Activated B cell treated with CpG ODN at 0.5 μM for 24 hours (primary cell): ENCODE results near the gene SNRPA1. TPM values are rescaled to one million over a fixed set of nuclear protein-coding genes. Genes with fewer than 3 reads are reported as not detected.
"Not testable (repeated sequence)": the region's sequence is repeated elsewhere in the genome, so short reads cannot be mapped to it uniquely, and the experiment has no call there.

Experiments
- ATAC-seq: fragments of 200-7000 bp; cut with Tn5 transposase; one replicate; pipeline ENCODE4 v1.10.0; 2021; ENCODE audit warnings: low read depth, mild to moderate bottlenecking, moderate library complexity
- CTCF ChIA-PET: fragments of 350-600 bp; sonication (Branson Sonifier 250); formaldehyde crosslinking; loops from one replicate; lab custom pipeline; 2021; ENCODE audit warnings: antibody characterized with exemption; lab: Charles Lee
- POLR2A ChIA-PET: fragments of 350-600 bp; sonication (Branson Sonifier 250); formaldehyde crosslinking; loops from one replicate; lab custom pipeline; 2021; ENCODE audit warnings: antibody characterized with exemption; lab: Charles Lee
- DNase-seq: peaks from one replicate; pipeline ENCODE4 v3.0.0; 2022
- H3K27ac Mint-ChIP-seq: one replicate; pipeline ENCODE4 v1.8.0; 2020; ENCODE audit warnings: mixed read lengths
- H3K27me3 Mint-ChIP-seq: one replicate; pipeline ENCODE4 v1.8.0; 2021; ENCODE audit warnings: mixed read lengths
- H3K36me3 Mint-ChIP-seq: one replicate; pipeline ENCODE4 v1.8.0; 2021; ENCODE audit warnings: low read depth, mixed read lengths
- H3K4me1 Mint-ChIP-seq: one replicate; pipeline ENCODE4 v1.8.0; 2021; ENCODE audit warnings: mixed read lengths
- H3K4me3 Mint-ChIP-seq: one replicate; pipeline ENCODE4 v1.8.0; 2020; ENCODE audit warnings: mild to moderate bottlenecking, mixed read lengths
- H3K9me3 Mint-ChIP-seq: one replicate; pipeline ENCODE4 v1.8.0; 2020; ENCODE audit warnings: mixed read lengths
- CTCF ChIP-seq: fragments of 200-600 bp; IDR thresholded peaks from one replicate; pipeline ENCODE4 v1.8.0; 2022; ENCODE audit warnings: antibody characterized with exemption, mild to moderate bottlenecking
- intact Hi-C: fragments of 100-400 bp; cut with micrococcal nuclease; formaldehyde crosslinking; loops from one replicate; pipeline ENCODE4 v1.15.1; 2024
- total RNA-seq: library from RNA; stranded (reverse); gene quantifications from 2 replicates; pipeline ENCODE4 v1.2.3, GENCODE V29; 2022

The SNRPA1 gene
- total RNA-seq, 1 donor from 2014 or later: 122 TPM

- Mint-ChIP-seq H3K9me3 (no peaks in the 10 kb centered on the region), H3K36me3 (peaks cover 50% of the 10 kb centered on the region), H3K27ac (peak overlapping the region; percentile 95), H3K4me1 (peaks cover 50% of the 10 kb centered on the region), H3K27me3 (no peaks in the 10 kb centered on the region), H3K4me3 (peak overlapping the region; percentile 97)
- TF ChIP-seq CTCF: no peak
- POLR2A ChIA-PET: interaction anchor here (0.7 to 1.4 kb wide), 6 partner anchors 11 to 373 kb away, joined by 3 to 9 read pairs (median 4); partner anchors contain the start of gene TM2D3
- DNase-seq (no peak), ATAC-seq (no peak)
- intact Hi-C loops: loop anchor here (10.0 kb wide), 1 partner anchor 1368 kb away; no protein-coding TSS in a partner anchor
- CTCF ChIA-PET: interaction anchor here (1.1 to 5.9 kb wide), 3 partner anchors 208 to 348 kb away, joined by 3 to 42 read pairs (median 4); no protein-coding TSS in a partner anchor
These were observed 1.9 kb downstream of the SNRPA1 start for GRCh38 chr15:101293122-101293521.

- TF ChIP-seq CTCF: no peak
- no peaks in the 10 kb centered on the region for H3K9me3 Mint-ChIP-seq
- no peak overlapping the region for H3K4me3 Mint-ChIP-seq
- peaks cover 73% of the 10 kb centered on the region for H3K36me3 Mint-ChIP-seq
- H3K27ac Mint-ChIP-seq: no peak overlapping the region
- intact Hi-C loops: loop anchor here (1.0 to 5.0 kb wide), 2 partner anchors 168 to 352 kb away; no protein-coding TSS in a partner anchor
- peak; percentile 40 for ATAC-seq
- H3K4me1 Mint-ChIP-seq: peaks cover 42% of the 10 kb centered on the region
- no peak for DNase-seq
- no peaks in the 10 kb centered on the region for H3K27me3 Mint-ChIP-seq
- POLR2A ChIA-PET: interaction anchor here (1.4 to 1.5 kb wide), 2 partner anchors 10 to 366 kb away, joined by 4 read pairs; no protein-coding TSS in a partner anchor
- CTCF ChIA-PET: interaction anchor here (0.8 to 5.9 kb wide), 9 partner anchors 9 to 452 kb away, joined by 3 to 42 read pairs (median 4); partner anchors contain the start of gene CHSY1
These were observed 6.0 kb downstream of the SNRPA1 start for GRCh38 chr15:101288905-101289513.

DNA sequence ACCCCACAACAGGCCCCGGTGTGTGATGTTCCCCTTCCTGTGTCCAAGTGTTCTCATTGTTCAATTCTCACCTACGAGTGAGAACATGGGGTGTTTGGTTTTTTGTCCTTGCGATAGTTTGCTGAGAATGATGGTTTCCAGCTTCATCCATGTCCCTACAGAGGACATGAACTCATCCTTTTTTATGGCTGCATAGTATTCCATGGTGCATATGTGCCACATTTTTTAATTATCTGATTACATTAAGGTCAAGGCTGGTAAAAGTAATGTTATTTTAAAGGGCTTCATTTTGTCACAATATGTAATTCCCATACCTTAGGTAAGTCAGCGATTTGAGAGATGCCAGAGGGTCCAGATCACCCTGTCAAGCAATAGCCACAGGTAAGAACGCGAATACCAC is 7.7 kb downstream of the SNRPA1 start:
- H3K27me3 Mint-ChIP-seq, H3K9me3 Mint-ChIP-seq, POLR2A ChIA-PET, H3K4me3 Mint-ChIP-seq, H3K27ac Mint-ChIP-seq, DNase-seq, ATAC-seq: not testable (repeated sequence)
- H3K4me1 Mint-ChIP-seq: peaks cover 29% of the 10 kb centered on the region
- H3K36me3 Mint-ChIP-seq: peaks cover 79% of the 10 kb centered on the region
- CTCF ChIA-PET: interaction anchor here (0.6 to 5.9 kb wide), 3 partner anchors 11 to 428 kb away, joined by 3 to 42 read pairs (median 3); no protein-coding TSS in a partner anchor
- intact Hi-C loops: loop anchor here (5.0 kb wide), 1 partner anchor 170 kb away; no protein-coding TSS in a partner anchor

DNA sequence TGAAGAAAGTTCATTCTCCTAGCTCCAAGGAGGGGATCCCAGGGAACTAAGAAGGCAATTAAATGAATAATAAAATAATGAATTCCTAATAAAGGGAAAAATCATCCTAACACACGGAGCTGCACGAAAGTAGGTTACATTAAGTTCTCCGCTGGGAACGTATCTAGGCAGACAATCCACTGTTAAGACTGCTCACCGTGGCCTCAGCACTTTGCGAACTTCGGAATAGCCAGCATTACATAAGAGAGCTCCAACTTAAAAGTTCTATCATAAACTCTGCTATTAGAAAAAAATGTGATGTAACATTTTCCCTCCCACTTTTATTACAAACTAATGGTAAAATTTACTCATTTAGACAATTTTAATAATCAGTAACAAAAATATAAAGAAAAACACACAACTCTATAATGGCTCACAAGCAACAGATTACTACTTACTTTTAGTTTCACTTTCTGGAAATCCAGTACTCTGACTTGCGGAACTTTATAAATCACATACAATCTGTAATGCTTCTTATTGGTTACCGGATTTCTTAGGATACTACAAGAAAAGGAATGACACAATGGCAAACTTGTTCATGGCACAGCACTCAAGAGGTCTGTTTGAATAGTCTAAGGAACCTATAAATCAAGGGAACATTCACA is 8.5 kb downstream of the SNRPA1 start:
- Mint-ChIP-seq H3K9me3 (no peaks in the 10 kb centered on the region), H3K4me3 (no peak overlapping the region), H3K27me3 (no peaks in the 10 kb centered on the region), H3K27ac (no peak overlapping the region), H3K36me3 (peaks cover 79% of the 10 kb centered on the region), H3K4me1 (peaks cover 21% of the 10 kb centered on the region)
- no peak for TF ChIP-seq CTCF
- ATAC-seq (no peak), DNase-seq (no peak)
- POLR2A ChIA-PET: interaction anchor here (3.5 kb wide), 1 partner anchor 8 kb away, joined by 21 read pairs; the partner anchor contains the start of gene SNRPA1
- intact Hi-C loops: loop anchor here (5.0 kb wide), 1 partner anchor 171 kb away; no protein-coding TSS in a partner anchor
- CTCF ChIA-PET: interaction anchor here (1.2 kb wide), 1 partner anchor 353 kb away, joined by 3 read pairs; no protein-coding TSS in a partner anchor

- DNase-seq (no peak), ATAC-seq (no peak)
- no peak for TF ChIP-seq CTCF
- Mint-ChIP-seq H3K27ac (no peak overlapping the region), H3K36me3 (peaks cover 82% of the 10 kb centered on the region), H3K27me3 (no peaks in the 10 kb centered on the region), H3K4me1 (peaks cover 10% of the 10 kb centered on the region), H3K9me3 (no peaks in the 10 kb centered on the region), H3K4me3 (no peak overlapping the region)
- CTCF ChIA-PET: interaction anchor here (2.1 kb wide), 1 partner anchor 26 kb away, joined by 6 read pairs; no protein-coding TSS in a partner anchor
- intact Hi-C loops: no loop called here
- POLR2A ChIA-PET: interaction anchor here (0.7 to 3.5 kb wide), 2 partner anchors 11 to 435 kb away, joined by 3 to 21 read pairs; partner anchors contain the start of gene SNRPA1
These were observed 11.1 kb downstream of the SNRPA1 start for GRCh38 chr15:101283931-101284330.
